GM12878 (cell line): ENCODE results near the gene CGB5. TPM values are rescaled to one million over a fixed set of nuclear protein-coding genes. Genes with fewer than 3 reads are reported as not detected.

ENCODE experiments used
- ATAC-seq: fragments of 200-7000 bp; cut with Tn5 transposase; 3 replicates; pipeline ENCODE4 v1.9.1; 2020; ENCODE audit warnings: mild to moderate bottlenecking, moderate library complexity
- BruUV-seq: library from RNA; stranded (reverse); fragments of 400-500 nt; replicated peaks from 2 replicates; lab custom pipeline; 2021; lab: Mats Ljungman, UMichigan
- CTCF ChIA-PET: fragments of 300-600 bp; sonication (Branson Sonifier 250); formaldehyde crosslinking; extraction: SDS; loops from one replicate; lab custom pipeline; 2021; ENCODE audit warnings: inconsistent platforms; lab: Yijun Ruan, JAX
- POLR2A ChIA-PET: fragments of 350-600 bp; formaldehyde crosslinking; extraction: SDS; loops from one replicate; lab custom pipeline; 2021; ENCODE audit warnings: inconsistent platforms; lab: Charles Lee
- RAD21 ChIA-PET: fragments of 300-600 bp; sonication (Branson Sonifier 250); formaldehyde crosslinking; loops from one replicate; lab custom pipeline; 2023; ENCODE audit warnings: antibody characterized with exemption; ENCODE audit not compliant: unreplicated experiment; lab: Charles Lee
- SMC1A ChIA-PET: fragments of 300-600 bp; sonication (Branson Sonifier 250); formaldehyde crosslinking; loops from one replicate; lab custom pipeline; 2023; ENCODE audit not compliant: unreplicated experiment, uncharacterized antibody; lab: Charles Lee
- DNase-seq: peaks from one replicate; pipeline ENCODE4 v3.0.0-alpha.2; 2011; ENCODE audit warnings: low read depth, low spot score
- FAIRE-seq: peaks from 3 replicates; lab custom pipeline; 2011; peaks lifted over from hg19 to GRCh38; lab: Jason Lieb, UNC
- H2AFZ ChIP-seq: 2 replicates; pipeline ENCODE4 v1.6.0; 2011; ENCODE audit warnings: low read depth, low read length, control low read depth; ENCODE audit not compliant: control insufficient read depth
- H3K27ac ChIP-seq: 2 replicates; pipeline ENCODE4 v1.5.1; 2011; ENCODE audit warnings: control low read depth; ENCODE audit not compliant: control insufficient read depth, insufficient read depth
- H3K27me3 ChIP-seq, 2 experiments: replicated peaks in 1 of 2; 2 replicates each; pipeline versions ENCODE4 v1.6.0 to v1.6.1; 2011; ENCODE audit warnings: low read length in 1 of 2; ENCODE audit not compliant: control insufficient read depth in 2 of 2, insufficient read depth in 2 of 2
- H3K36me3 ChIP-seq, 2 experiments: 2 replicates each; pipeline ENCODE4 v1.5.1; 2011; ENCODE audit warnings: low read length in 1 of 2; ENCODE audit not compliant: control insufficient read depth in 2 of 2, insufficient read depth in 2 of 2
- H3K4me1 ChIP-seq: 2 replicates; pipeline ENCODE4 v1.6.1; 2011; ENCODE audit warnings: mild to moderate bottlenecking, low read length, moderate library complexity, mixed read lengths; ENCODE audit not compliant: control insufficient read depth, insufficient read depth
- H3K4me2 ChIP-seq: 2 replicates; pipeline ENCODE4 v1.6.0; 2011; ENCODE audit warnings: control low read depth; ENCODE audit not compliant: control insufficient read depth, insufficient read depth
- H3K4me3 ChIP-seq: fragments of 200-600 bp; sonication (generic); 2 replicates; pipeline ENCODE4 v1.5.1; 2016
- H3K79me2 ChIP-seq: 2 replicates; pipeline ENCODE4 v1.6.0; 2011; ENCODE audit warnings: low read length; ENCODE audit not compliant: control insufficient read depth, insufficient read depth
- H3K9ac ChIP-seq: 2 replicates; pipeline ENCODE4 v1.8.0; 2011; ENCODE audit warnings: low read length, control low read depth, mixed read lengths; ENCODE audit not compliant: control insufficient read depth, insufficient read depth
- H3K9me3 ChIP-seq: replicated peaks from 3 replicates; pipeline ENCODE4 v1.5.1; 2011; ENCODE audit warnings: mild to moderate bottlenecking, low read length; ENCODE audit not compliant: control insufficient read depth, insufficient read depth
- H4K20me1 ChIP-seq: 2 replicates; pipeline ENCODE4 v1.6.0; 2011; ENCODE audit not compliant: control insufficient read depth, insufficient read depth
- ASH2L ChIP-seq: fragments of 300-600, 200-600 bp; sonication (generic); IDR thresholded peaks from 2 replicates; pipeline ENCODE4 v1.6.1; 2017; ENCODE audit warnings: low read depth, mild to moderate bottlenecking, borderline replicate concordance
- BACH1 ChIP-seq: fragments of 450-650 bp; IDR thresholded peaks from 2 replicates; pipeline ENCODE4 v1.6.1; 2017; ENCODE audit warnings: mild to moderate bottlenecking, borderline replicate concordance
- CEBPZ ChIP-seq: fragments of 150-350 bp; IDR thresholded peaks from 2 replicates; pipeline ENCODE4 v1.6.1; 2016; ENCODE audit warnings: low read depth, low read length
- CREB1 ChIP-seq: IDR thresholded peaks from 2 replicates; pipeline ENCODE4 v1.6.1; 2012; ENCODE audit warnings: low read depth, mild to moderate bottlenecking, inconsistent platforms
- ELK1 ChIP-seq: IDR thresholded peaks from 2 replicates; pipeline ENCODE4 v1.6.1; 2012; ENCODE audit warnings: low read depth, low read length, improper control_type of control experiment
- GATAD2B ChIP-seq: fragments of 450-650 bp; conservative IDR thresholded peaks from 2 replicates; pipeline ENCODE4 v1.6.1; 2017; ENCODE audit warnings: low read depth, mild to moderate bottlenecking, moderate library complexity
- HDAC2 ChIP-seq: fragments of 200-600 bp; sonication (generic); IDR thresholded peaks from 2 replicates; pipeline ENCODE4 v1.6.1; 2017
- KAT2A ChIP-seq: conservative IDR thresholded peaks from 2 replicates; pipeline ENCODE4 v1.6.1; 2011; ENCODE audit warnings: low read depth, low read length; ENCODE audit not compliant: control insufficient read depth
- RBBP5 ChIP-seq: fragments of 200-600 bp; sonication (generic); conservative IDR thresholded peaks from 2 replicates; pipeline ENCODE4 v1.6.1; 2016
- SRF ChIP-seq, 2 experiments: IDR thresholded peaks; 2 replicates each; pipeline ENCODE4 v1.6.1; 2011; ENCODE audit warnings: low read depth in 2 of 2, low read length in 2 of 2, mild to moderate bottlenecking in 1 of 2, moderate library complexity in 1 of 2
- SUPT20H ChIP-seq: IDR thresholded peaks from 2 replicates; pipeline ENCODE4 v1.6.1; 2011; ENCODE audit warnings: low read depth, mild to moderate bottlenecking, low read length, moderate library complexity, borderline replicate concordance; ENCODE audit not compliant: control insufficient read depth
- TCF7 ChIP-seq: IDR thresholded peaks from 2 replicates; pipeline ENCODE4 v1.6.1; 2014; ENCODE audit warnings: antibody characterized with exemption, borderline replicate concordance
- YBX1 ChIP-seq: fragments of 450-650 bp; IDR thresholded peaks from 2 replicates; pipeline ENCODE4 v1.6.1; 2016; ENCODE audit warnings: antibody characterized with exemption
- ZBTB33 ChIP-seq: fragments of 450-650 bp; IDR thresholded peaks from 2 replicates; pipeline ENCODE4 v1.6.1; 2017; ENCODE audit warnings: mild to moderate bottlenecking
- ZNF217 ChIP-seq: fragments of 450-650 bp; IDR thresholded peaks from 2 replicates; pipeline ENCODE4 v1.6.1; 2017; ENCODE audit warnings: antibody characterized with exemption, mild to moderate bottlenecking
- ZNF622 ChIP-seq: fragments of 450-650 bp; IDR thresholded peaks from 2 replicates; pipeline ENCODE4 v1.6.1; 2017; ENCODE audit warnings: mild to moderate bottlenecking, inconsistent platforms
- WGBS: methylation state at CpG from one replicate; pipeline ENCODE4 v1.1.6; 2016; ENCODE audit warnings: low lambda C conversion rate; ENCODE audit not compliant: insufficient replicate concordance, insufficient coverage; ENCODE audit errors: missing lambda C conversion rate; 5-methylcytosine and 5-hydroxymethylcytosine counted together
- in situ Hi-C: fragments of 300-500 bp; cut with MboI; formaldehyde crosslinking; loops from 9 replicates; pipeline ENCODE4 v1.14.3; 2018; ENCODE audit warnings: mixed read lengths
- intact Hi-C: fragments of 100-400 bp; cut with micrococcal nuclease; formaldehyde crosslinking; loops from one replicate; pipeline ENCODE4 v1.14.2; 2022; ENCODE audit not compliant: unreplicated experiment
- polyA plus RNA-seq, 11 experiments: library from polyadenylated mRNA; depleted of rRNA in 4 of 11; unstranded in 6 of 11; stranded (reverse) in 5 of 11; fragments of >200 nt; fragmentation: Nextera tagmentation in 4 of 11; fragmentation: Illumina TruSeq in 1 of 11; extraction: Ambion mirVana in 4 of 11; extraction: Trizol in 1 of 11; gene quantifications; 1 replicate in 1 of 11; 2 replicates in 10 of 11; pipeline versions ENCODE4 v1.2.1 to v1.2.3, GENCODE V29; 2011 to 2016; ENCODE audit warnings: inconsistent platforms in 2 of 11, missing spikeins in 2 of 11, low read depth in 1 of 11
- total RNA-seq, 4 experiments: library from RNA; depleted of rRNA in 3 of 4; stranded (reverse); fragments of >200 nt in 3 of 4; fragmentation: Illumina TruSeq in 1 of 4; extraction: Trizol in 1 of 4; gene quantifications; 2 replicates each; pipeline versions ENCODE4 v1.2.1 to v1.2.3, GENCODE V29; 2013 to 2021

CGB5 gene
- total and polyA plus RNA-seq, 10 of the 15 experiments (the other 5 are each of a cell fraction or from before 2014, with no cell fraction given), result not detected

- ChIA-PET SMC1A (no interaction called here), POLR2A (no interaction called here), CTCF (no interaction called here), RAD21 (no interaction called here)
- 95% methylated on average over 18 of the region's 18 CpGs for WGBS
- TF ChIP-seq ASH2L (no peak), SUPT20H (no peak), SRF (IDR thresholded peaks at IDR 0.05; ENCODE audit: low read depth in 2 of 2, low read length in 2 of 2) (no peak), CEBPZ (no peak), ZNF217 (no peak), ZBTB33 (no peak), RBBP5 (no peak), ZNF622 (no peak), GATAD2B (no peak), YBX1 (no peak), KAT2A (no peak), ELK1 (no peak), HDAC2 (no peak), TCF7 (no peak), CREB1 (no peak), BACH1 (no peak)
- H3K4me2 ChIP-seq, result no peak overlapping the region
- no peaks in the 10 kb centered on the region for H3K27me3 ChIP-seq
- H3K27ac ChIP-seq, result no peak overlapping the region
- no TSS peak for BruUV-seq
- no peak overlapping the region for H3K4me3 ChIP-seq
- no peaks in the 10 kb centered on the region for H4K20me1 ChIP-seq
- H3K36me3 ChIP-seq, result peaks cover 3 to 12% of the 10 kb centered on the region in 2 experiments; a peak in 3 of 4 replicates
- ATAC-seq, result no peak
- intact Hi-C loops, result no loop called here
- no peak overlapping the region for H2AFZ ChIP-seq
- no peak for FAIRE-seq
- in situ Hi-C loops, result no loop called here
- H3K4me1 ChIP-seq, result peaks cover 5% of the 10 kb centered on the region
- no peaks in the 10 kb centered on the region for H3K9me3 ChIP-seq
- no peaks in the 10 kb centered on the region for H3K79me2 ChIP-seq
- DNase-seq, result no peak
- H3K9ac ChIP-seq, result no peak overlapping the region
These were observed 28.8 kb upstream of the CGB5 start for GRCh38 chr19:49014870-49015255.
